ENCODE data around the gene SERPINA12. TPM values are rescaled to one million over a fixed set of nuclear protein-coding genes. Genes with fewer than 3 reads are reported as not detected.

The SERPINA12 gene
- polyA plus RNA-seq, 3 donors from 2014 or later, result not detected

DNA sequence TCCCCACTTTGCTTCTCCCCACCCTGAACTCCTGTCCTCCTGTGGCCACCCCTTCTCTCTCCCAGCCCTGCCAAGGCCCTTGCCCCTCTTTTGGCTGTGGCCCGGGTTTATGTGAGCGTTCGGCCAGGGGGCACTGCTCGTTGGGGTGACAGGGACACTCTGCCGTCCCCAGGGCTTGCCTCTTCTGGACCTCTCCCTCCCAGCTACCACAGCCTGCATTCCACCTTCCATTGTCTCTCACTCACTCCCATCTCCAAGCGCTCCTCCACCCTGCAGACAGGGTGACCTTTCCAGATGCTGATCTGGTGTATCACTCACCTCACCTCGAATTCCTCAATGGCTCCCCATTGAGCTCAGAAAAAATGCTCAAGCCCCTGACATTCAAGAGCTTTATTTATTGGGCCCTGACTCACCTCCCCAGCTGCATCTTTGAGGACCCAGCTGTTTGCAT, 34.7 kb downstream of the SERPINA12 start:
- H3K4me3 Mint-ChIP-seq, result no peak overlapping the region
- peaks cover 3 to 7% (median 4%) of the 10 kb centered on the region in 3 donors for H3K27me3 Mint-ChIP-seq (ENCODE audit: low read depth in 3 of 3)
- no peak for DNase-seq
- no peaks in the 10 kb centered on the region for H3K4me1 Mint-ChIP-seq
- no peaks in the 10 kb centered on the region for H3K36me3 Mint-ChIP-seq
- H3K9me3 Mint-ChIP-seq, result peaks cover 0 to 19% (median 4%) of the 10 kb centered on the region in 6 donors
- H3K27ac Mint-ChIP-seq, result no peak overlapping the region

- no peaks in the 10 kb centered on the region for H3K36me3 Mint-ChIP-seq
- H3K27ac Mint-ChIP-seq, result no peak overlapping the region
- H3K4me3 Mint-ChIP-seq, result no peak overlapping the region
- no peaks in the 10 kb centered on the region for H3K4me1 Mint-ChIP-seq
- H3K27me3 Mint-ChIP-seq (ENCODE audit: low read depth in 3 of 3), result peaks cover 2 to 8% (median 4%) of the 10 kb centered on the region in 3 donors
- H3K9me3 Mint-ChIP-seq, result peaks cover 0 to 16% (median 4%) of the 10 kb centered on the region in 6 donors
- DNase-seq, result no peak
Observed at GRCh38 chr14:94473666-94474410, 35.4 kb downstream of the SERPINA12 start.

GRCh38 chr14:94472842-94473241, 36.4 kb downstream of the SERPINA12 start:
- Mint-ChIP-seq H3K36me3 (no peaks in the 10 kb centered on the region), H3K4me1 (no peaks in the 10 kb centered on the region), H3K27me3 (ENCODE audit: low read depth in 3 of 3) (peaks cover 1 to 7% (median 4%) of the 10 kb centered on the region in 3 donors), H3K27ac (no peak overlapping the region), H3K9me3 (peaks cover 0 to 7% (median 2%) of the 10 kb centered on the region in 6 donors), H3K4me3 (no peak overlapping the region)
- no peak for DNase-seq

DNA sequence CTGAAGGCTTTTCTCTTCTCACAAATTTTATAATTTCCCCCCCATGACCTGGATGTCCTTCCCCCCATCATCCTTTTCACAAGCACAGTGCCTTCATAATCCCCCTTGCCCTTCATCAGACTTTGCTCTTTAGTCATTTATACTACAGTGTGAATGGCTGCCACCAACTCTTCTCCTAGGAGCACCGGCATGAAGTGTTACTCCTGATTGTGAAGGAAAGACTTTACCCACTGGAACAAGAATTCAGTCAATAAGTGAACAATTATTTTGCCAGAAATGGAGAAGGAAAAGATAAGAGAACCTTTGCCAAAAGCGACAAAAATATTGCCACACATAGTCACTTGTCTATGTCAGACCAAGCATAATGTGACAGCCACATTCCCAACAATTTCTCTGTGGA, 38.2 kb downstream of the SERPINA12 start:
- Mint-ChIP-seq H3K4me3 (no peak overlapping the region), H3K9me3 (peaks cover 0 to 3% (median 0%) of the 10 kb centered on the region in 6 donors), H3K27me3 (ENCODE audit: low read depth in 3 of 3) (peaks cover 2 to 7% (median 5%) of the 10 kb centered on the region in 3 donors), H3K27ac (no peak overlapping the region), H3K36me3 (no peaks in the 10 kb centered on the region), H3K4me1 (no peaks in the 10 kb centered on the region)
- no peak for DNase-seq

GRCh38 chr14:94470311-94470710, 39.0 kb downstream of the SERPINA12 start:
- H3K27ac Mint-ChIP-seq, result no peak overlapping the region
- peaks cover 0 to 3% (median 0%) of the 10 kb centered on the region in 6 donors for H3K9me3 Mint-ChIP-seq
- H3K36me3 Mint-ChIP-seq, result no peaks in the 10 kb centered on the region

GRCh38 chr14:94469261-94469660, 40.0 kb downstream of the SERPINA12 start:
- Mint-ChIP-seq H3K36me3 (no peaks in the 10 kb centered on the region), H3K27ac (no peak overlapping the region), H3K4me1 (no peaks in the 10 kb centered on the region), H3K27me3 (ENCODE audit: low read depth in 3 of 3) (peaks cover 2 to 7% (median 5%) of the 10 kb centered on the region in 3 donors), H3K4me3 (no peak overlapping the region), H3K9me3 (peaks cover 0 to 3% (median 0%) of the 10 kb centered on the region in 6 donors)
- DNase-seq, result no peak

More at GRCh38 chr14:94470311-94470710, 39.0 kb downstream of the SERPINA12 start:
- H3K27me3 Mint-ChIP-seq (ENCODE audit: low read depth in 3 of 3), result peaks cover 2 to 7% (median 5%) of the 10 kb centered on the region in 3 donors
- no peaks in the 10 kb centered on the region for H3K4me1 Mint-ChIP-seq
- H3K4me3 Mint-ChIP-seq, result no peak overlapping the region
- DNase-seq, result no peak

GRCh38 chr14:94467728-94468520, 41.3 kb downstream of the SERPINA12 start:
- Mint-ChIP-seq H3K4me3 (no peak overlapping the region), H3K36me3 (no peaks in the 10 kb centered on the region), H3K4me1 (no peaks in the 10 kb centered on the region), H3K27ac (no peak overlapping the region), H3K27me3 (ENCODE audit: low read depth in 3 of 3) (peaks cover 2 to 11% (median 9%) of the 10 kb centered on the region in 3 donors), H3K9me3 (peaks cover 0 to 3% (median 0%) of the 10 kb centered on the region in 6 donors)
- DNase-seq, result no peak

DNA sequence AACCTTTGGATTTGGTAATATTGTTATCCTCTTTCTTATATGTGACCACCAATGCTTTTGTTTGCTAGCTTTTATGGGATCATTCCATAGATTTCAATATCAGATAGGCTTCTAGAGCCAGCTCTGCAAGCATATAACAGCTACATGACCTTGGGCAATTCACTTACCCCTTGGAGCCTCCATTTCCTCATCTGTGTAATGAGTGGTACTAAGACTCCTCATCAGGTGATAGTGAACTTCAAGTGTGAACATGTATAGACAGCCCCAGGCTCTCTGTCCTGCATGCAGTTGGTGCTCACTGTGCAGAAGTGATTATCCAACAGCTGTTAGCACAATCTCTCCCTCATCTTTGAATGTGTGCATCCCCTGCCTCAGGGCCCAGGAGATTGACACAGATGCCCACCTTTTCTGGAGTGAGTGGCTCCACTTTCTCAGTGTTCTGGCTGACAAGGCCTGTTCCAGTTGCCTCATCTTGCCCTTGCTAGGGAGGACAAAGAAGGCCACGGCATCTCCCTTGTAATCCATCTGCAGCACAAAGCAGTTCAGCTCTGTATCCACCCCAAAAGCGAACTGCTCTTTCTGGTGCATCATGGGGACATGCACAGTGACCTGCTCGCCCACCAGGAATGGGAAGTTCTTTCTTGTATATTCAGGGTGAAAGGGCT, 42.4 kb downstream of the SERPINA12 start:
- Mint-ChIP-seq H3K4me1 (no peaks in the 10 kb centered on the region), H3K9me3 (peaks cover 0 to 3% (median 0%) of the 10 kb centered on the region in 6 donors), H3K4me3 (no peak overlapping the region), H3K36me3 (no peaks in the 10 kb centered on the region), H3K27ac (no peak overlapping the region), H3K27me3 (ENCODE audit: low read depth in 3 of 3) (peaks cover 2 to 11% (median 5%) of the 10 kb centered on the region in 3 donors)
- no peak for DNase-seq

- H3K36me3 Mint-ChIP-seq, result no peaks in the 10 kb centered on the region
- DNase-seq, result no peak
- no peak overlapping the region for H3K27ac Mint-ChIP-seq
- peaks cover 0 to 15% of the 10 kb centered on the region in 2 donors for H3K4me1 Mint-ChIP-seq
- peaks cover 2 to 11% (median 5%) of the 10 kb centered on the region in 3 donors for H3K27me3 Mint-ChIP-seq (ENCODE audit: low read depth in 3 of 3)
- peaks cover 0 to 3% (median 0%) of the 10 kb centered on the region in 6 donors for H3K9me3 Mint-ChIP-seq
- no peak overlapping the region for H3K4me3 Mint-ChIP-seq
Observed at GRCh38 chr14:94465042-94465441, 44.2 kb downstream of the SERPINA12 start.

GRCh38 chr14:94464290-94464689, 45.0 kb downstream of the SERPINA12 start:
- Mint-ChIP-seq H3K9me3 (peaks cover 0 to 3% (median 0%) of the 10 kb centered on the region in 6 donors), H3K36me3 (no peaks in the 10 kb centered on the region), H3K27ac (no peak overlapping the region), H3K4me3 (no peak overlapping the region), H3K27me3 (ENCODE audit: low read depth in 3 of 3) (peaks cover 2 to 6% (median 5%) of the 10 kb centered on the region in 3 donors), H3K4me1 (peaks cover 0 to 15% of the 10 kb centered on the region in 2 donors)
- DNase-seq, result no peak

DNA sequence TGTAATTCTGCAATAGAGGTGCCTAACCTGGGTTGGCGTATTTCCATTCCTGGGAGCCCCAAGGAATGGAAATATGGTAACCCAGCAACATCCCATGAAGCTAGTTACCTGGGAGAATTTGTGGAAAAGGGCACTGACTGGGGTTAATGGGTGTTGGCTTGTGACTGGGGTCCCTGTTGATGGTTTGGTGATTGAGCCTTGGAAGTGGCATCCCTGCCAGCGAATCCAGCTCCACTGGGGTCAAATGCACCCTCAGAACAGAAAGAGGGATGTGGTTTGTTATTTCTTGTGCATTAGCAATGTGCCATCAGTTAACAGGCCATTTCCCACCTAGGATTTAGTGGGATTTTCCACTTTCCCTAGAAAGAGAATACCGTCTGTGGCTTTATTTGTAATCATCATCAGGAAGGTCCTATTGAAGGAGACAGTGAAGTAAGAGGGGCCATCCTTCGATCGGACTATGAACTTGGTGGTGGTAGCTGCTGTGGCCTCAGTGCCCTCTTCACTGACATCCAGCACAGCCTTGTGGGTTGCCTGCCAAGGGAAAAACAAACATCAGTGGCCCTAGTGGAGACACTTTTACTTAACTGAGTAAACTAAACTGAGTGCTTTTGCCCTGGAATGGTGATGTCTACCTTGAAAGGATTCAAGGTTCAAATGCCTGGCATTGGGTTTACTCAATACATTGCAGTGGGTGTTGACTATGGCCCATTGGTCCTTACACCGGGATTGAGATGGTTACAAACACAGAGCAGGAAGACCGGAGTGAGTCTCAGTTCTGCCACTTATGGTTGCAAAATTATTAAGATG, 46.3 kb downstream of the SERPINA12 start:
- Mint-ChIP-seq H3K4me3 (no peak overlapping the region), H3K9me3 (peaks cover 0 to 6% (median 0%) of the 10 kb centered on the region in 6 donors), H3K27me3 (ENCODE audit: low read depth in 3 of 3) (peaks cover 2 to 6% (median 5%) of the 10 kb centered on the region in 3 donors), H3K4me1 (peaks cover 0 to 15% of the 10 kb centered on the region in 2 donors), H3K27ac (no peak overlapping the region), H3K36me3 (no peaks in the 10 kb centered on the region)
- no peak for DNase-seq

DNA sequence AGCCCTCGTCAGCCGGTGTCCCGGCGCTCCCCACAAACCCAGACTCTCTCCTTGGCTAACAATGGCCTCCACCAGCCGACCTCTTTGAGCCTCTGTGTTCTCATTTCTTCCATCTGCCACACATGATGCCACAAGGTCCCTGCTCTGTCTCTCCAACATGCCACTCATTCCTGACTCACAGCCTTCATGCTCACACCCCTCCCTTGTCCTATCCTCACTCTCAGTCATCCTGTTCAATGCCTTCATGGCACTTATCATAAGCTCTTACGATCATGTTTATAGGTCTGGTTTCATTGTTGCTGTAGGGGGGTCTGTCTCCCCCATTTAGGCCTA, 47.1 kb downstream of the SERPINA12 start:
- Mint-ChIP-seq H3K4me1 (peaks cover 0 to 15% of the 10 kb centered on the region in 2 donors), H3K4me3 (no peak overlapping the region), H3K27ac (peak overlapping the region in 1 of 6 donors; percentile 8), H3K9me3 (peaks cover 0 to 6% (median 0%) of the 10 kb centered on the region in 6 donors), H3K27me3 (ENCODE audit: low read depth in 3 of 3) (peaks cover 5 to 7% (median 5%) of the 10 kb centered on the region in 3 donors), H3K36me3 (no peaks in the 10 kb centered on the region)
- DNase-seq, result no peak
